Measurements from ENCODE around the gene DGKB.

The DGKB gene

DNA sequence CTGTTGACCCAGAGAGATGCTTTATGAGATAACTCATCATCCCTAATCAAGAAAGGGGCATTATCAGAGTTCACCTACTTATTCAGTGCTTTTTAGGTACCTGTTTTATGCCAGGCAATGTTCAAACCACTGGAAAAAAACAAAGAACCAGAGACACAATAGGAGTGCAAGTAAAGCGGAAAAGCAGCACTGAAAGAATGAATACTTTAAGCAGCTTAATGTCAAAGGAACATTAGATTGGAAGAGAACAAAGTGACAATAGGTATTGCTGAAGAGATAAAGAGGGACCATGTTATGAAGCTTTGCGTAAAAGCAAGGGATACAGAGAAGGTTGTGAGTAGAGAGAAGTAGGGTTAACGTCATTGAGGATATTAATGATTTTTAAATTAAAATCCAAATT lies 11.3 kb downstream of the DGKB start:
- DNase-seq = no peak
- no peaks in the 10 kb centered on the region for H3K9me3 Mint-ChIP-seq
- no peak overlapping the region for H3K27ac Mint-ChIP-seq
- no peak overlapping the region for H3K4me3 Mint-ChIP-seq
- H3K27me3 Mint-ChIP-seq = no peaks in the 10 kb centered on the region
- no peaks in the 10 kb centered on the region for H3K36me3 Mint-ChIP-seq (ENCODE audit: low read depth)
- no peaks in the 10 kb centered on the region for H3K4me1 Mint-ChIP-seq (ENCODE audit: low read depth)

DNA sequence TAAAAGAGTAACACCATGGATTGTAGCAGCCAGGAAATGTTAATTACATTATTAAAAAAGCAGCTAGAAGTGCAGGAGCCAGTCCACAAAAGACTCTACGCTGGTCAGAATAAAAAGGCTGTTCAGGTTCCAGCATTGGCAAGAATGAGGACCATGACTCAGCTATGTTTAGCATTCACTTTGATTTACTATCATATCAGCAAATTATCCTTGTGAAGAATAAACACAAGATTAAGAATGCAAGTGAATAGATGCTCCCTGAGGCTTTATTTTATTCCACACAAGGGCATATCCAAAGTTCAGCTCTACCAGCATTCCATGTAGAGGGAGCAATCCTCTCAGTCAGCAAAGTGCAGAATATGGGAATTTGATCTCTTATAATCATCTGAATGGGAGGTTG lies 13.6 kb downstream of the DGKB start:
- no peak overlapping the region for H3K27ac Mint-ChIP-seq
- H3K4me3 Mint-ChIP-seq = no peak overlapping the region
- no peaks in the 10 kb centered on the region for H3K36me3 Mint-ChIP-seq (ENCODE audit: low read depth)

DNA sequence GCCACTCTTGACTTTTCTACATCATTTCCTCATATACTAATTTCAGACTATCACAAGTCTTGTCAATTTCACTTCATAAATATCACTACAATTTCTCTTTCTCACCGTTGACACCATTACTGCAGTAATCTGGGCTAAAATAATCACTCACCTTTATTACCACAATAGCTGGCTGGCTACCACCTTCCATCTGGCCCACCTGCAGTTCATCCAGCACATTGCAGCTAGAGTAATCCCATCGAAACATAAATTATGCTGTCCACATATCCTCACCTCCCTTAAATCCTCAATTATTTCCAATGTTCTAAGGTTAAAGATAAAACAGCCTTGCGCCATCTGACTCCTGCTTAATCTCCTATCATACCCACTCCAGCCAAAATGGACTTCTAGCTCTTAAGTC lies 16.0 kb downstream of the DGKB start:
- Mint-ChIP-seq H3K27ac (no peak overlapping the region), H3K4me3 (no peak overlapping the region), H3K36me3 (ENCODE audit: low read depth) (no peaks in the 10 kb centered on the region), H3K9me3 (peaks cover 2% of the 10 kb centered on the region), H3K4me1 (ENCODE audit: low read depth) (no peaks in the 10 kb centered on the region), H3K27me3 (no peaks in the 10 kb centered on the region)
- DNase-seq = no peak

More for the DNA sequence above, 13.6 kb downstream of the DGKB start:
- H3K4me1 Mint-ChIP-seq (ENCODE audit: low read depth) = no peaks in the 10 kb centered on the region
- DNase-seq = no peak
- H3K9me3 Mint-ChIP-seq = peaks cover 2% of the 10 kb centered on the region
- no peaks in the 10 kb centered on the region for H3K27me3 Mint-ChIP-seq

DNA sequence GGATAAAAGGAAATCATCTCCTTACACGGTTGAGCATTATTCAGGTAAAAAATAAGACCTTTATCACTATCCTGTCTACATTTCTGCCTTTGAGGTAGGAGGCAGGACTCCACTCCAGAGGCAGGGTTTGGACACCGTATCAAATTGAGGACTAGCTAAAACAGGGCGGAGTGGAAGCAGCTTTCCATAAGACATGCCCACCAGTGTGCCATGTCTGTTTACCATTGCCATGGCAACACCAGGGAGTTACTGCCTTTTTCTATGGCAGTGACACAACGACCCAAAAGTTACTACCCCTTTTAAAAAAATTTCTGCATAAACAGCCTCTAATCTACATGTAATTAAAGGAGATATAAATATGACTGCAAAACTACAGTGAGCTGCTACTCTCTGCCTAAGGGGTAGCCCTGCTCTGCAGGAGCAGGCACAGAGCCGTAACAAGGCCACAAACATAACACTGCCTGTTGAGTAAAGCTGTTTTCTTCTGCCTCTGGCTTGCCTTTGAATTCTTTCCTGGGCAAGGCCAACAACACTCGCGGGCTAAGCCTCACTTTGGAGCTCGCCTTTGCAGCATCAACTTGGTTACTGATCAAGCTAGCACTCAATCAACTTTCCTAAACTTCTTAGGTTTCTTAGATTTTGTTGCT lies 26.5 kb downstream of the DGKB start:
- Mint-ChIP-seq H3K27me3 (no peaks in the 10 kb centered on the region), H3K27ac (no peak overlapping the region), H3K9me3 (peaks cover 2% of the 10 kb centered on the region), H3K4me1 (ENCODE audit: low read depth) (no peaks in the 10 kb centered on the region), H3K36me3 (ENCODE audit: low read depth) (no peaks in the 10 kb centered on the region), H3K4me3 (no peak overlapping the region)
- DNase-seq = no peak

DNA sequence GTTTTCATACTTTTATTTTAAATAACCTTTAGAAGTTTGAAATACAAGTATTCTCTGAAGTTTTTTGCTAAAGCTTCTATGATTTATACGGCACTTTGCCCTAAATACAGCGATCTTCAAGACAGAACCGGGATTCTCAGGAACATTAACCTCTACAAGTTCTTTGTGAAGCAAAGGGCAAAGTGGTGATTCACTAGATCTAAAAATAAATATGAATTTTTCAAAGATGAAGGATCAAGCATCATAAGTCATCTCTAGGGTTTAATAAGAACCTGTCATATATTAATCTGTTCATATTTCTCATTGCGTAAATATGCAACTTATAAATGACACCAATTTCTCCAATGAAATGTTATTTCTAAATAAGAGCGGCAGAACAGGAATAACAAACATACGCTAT lies 30.7 kb downstream of the DGKB start:
- Mint-ChIP-seq H3K9me3 (peaks cover 4% of the 10 kb centered on the region), H3K4me3 (no peak overlapping the region), H3K27ac (no peak overlapping the region), H3K36me3 (ENCODE audit: low read depth) (no peaks in the 10 kb centered on the region), H3K27me3 (no peaks in the 10 kb centered on the region), H3K4me1 (ENCODE audit: low read depth) (no peaks in the 10 kb centered on the region)
- no peak for DNase-seq

DNA sequence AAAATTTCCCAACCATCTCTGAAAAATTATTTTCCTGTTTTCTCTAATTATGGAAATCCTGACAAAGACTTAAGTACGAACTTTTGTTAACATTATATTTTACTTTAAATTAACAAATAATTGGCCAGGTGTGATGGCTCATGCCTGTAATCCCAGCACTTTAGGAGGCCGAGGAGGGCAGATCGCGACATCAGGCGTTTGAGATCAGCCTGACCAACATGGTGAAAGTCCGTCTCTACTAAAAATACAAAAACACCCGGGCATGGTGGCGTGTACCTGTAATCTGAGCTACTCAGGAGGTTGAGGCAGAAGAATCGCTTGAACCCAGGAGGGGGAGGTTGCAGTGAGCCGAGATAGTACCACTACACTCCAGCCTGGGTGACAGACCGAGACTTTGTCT lies 32.2 kb downstream of the DGKB start:
- Mint-ChIP-seq H3K4me1 (ENCODE audit: low read depth) (no peaks in the 10 kb centered on the region), H3K27ac (no peak overlapping the region), H3K27me3 (no peaks in the 10 kb centered on the region), H3K4me3 (no peak overlapping the region), H3K9me3 (peaks cover 4% of the 10 kb centered on the region), H3K36me3 (ENCODE audit: low read depth) (no peaks in the 10 kb centered on the region)
- DNase-seq = no peak

DNA sequence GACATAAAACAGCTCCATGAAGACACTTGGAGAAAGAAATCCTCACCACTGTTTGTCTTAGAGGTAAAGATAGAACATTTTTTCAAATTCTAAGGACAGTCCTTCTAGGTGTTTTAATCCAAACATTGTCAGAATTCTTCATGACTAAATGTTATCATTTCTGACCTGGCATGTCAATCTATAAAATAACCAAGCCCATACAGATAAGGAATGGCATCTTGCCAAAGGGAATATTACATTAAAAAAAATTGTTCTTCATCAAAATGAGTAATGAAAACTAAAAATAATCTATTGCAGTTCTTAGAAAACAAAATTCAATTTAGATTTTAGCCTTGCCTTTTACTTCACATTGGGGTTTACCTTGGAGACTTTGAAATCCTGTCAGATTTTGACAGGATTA lies 33.6 kb downstream of the DGKB start:
- Mint-ChIP-seq H3K27me3 (no peaks in the 10 kb centered on the region), H3K4me1 (ENCODE audit: low read depth) (no peaks in the 10 kb centered on the region), H3K36me3 (ENCODE audit: low read depth) (no peaks in the 10 kb centered on the region), H3K9me3 (peaks cover 4% of the 10 kb centered on the region), H3K27ac (no peak overlapping the region), H3K4me3 (no peak overlapping the region)
- no peak for DNase-seq

DNA sequence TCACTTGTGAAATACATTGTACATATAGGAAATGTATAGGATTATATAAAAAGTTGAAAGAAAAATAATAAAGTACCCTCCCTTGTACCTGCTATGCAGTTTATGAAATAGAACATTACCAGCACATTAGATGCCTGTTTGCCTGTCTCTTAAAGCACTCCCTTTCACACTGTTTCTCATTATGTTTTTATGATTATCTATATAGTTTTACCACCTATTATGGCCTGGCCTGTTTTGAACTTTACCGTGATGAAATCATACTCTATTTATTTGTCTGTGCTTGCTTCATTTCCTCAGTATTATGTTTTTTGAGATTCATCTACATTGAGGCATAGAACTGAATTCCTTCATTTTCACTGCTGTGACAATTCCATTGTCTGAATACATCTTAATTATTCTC lies 41.1 kb downstream of the DGKB start:
- no peaks in the 10 kb centered on the region for H3K4me1 Mint-ChIP-seq (ENCODE audit: low read depth)
- no peaks in the 10 kb centered on the region for H3K27me3 Mint-ChIP-seq
- no peaks in the 10 kb centered on the region for H3K9me3 Mint-ChIP-seq
- no peak overlapping the region for H3K27ac Mint-ChIP-seq
- no peaks in the 10 kb centered on the region for H3K36me3 Mint-ChIP-seq (ENCODE audit: low read depth)
- no peak for DNase-seq
- H3K4me3 Mint-ChIP-seq = no peak overlapping the region

DNA sequence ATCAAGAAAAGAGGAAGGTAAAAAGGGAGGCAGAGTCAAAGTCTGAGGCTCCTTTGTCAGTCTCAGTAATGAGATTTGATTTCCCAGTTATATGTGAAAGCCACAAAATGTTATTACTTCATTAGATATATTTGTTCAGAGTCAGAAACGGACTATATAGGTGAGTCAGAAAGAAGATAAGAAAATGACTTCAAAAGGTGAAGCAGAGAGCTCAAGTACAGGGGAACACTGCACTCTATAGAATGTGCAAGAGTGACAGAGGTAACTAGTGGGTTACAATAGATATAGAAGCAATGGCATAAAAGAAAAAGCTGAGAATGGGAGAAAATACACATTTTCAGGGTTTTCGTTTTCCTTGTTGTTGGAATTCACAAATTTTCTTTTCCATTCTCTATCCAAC lies 43.3 kb downstream of the DGKB start:
- no peaks in the 10 kb centered on the region for H3K27me3 Mint-ChIP-seq
- H3K27ac Mint-ChIP-seq = no peak overlapping the region
- H3K9me3 Mint-ChIP-seq = no peaks in the 10 kb centered on the region
- H3K36me3 Mint-ChIP-seq (ENCODE audit: low read depth) = no peaks in the 10 kb centered on the region
- H3K4me1 Mint-ChIP-seq (ENCODE audit: low read depth) = no peaks in the 10 kb centered on the region
- no peak overlapping the region for H3K4me3 Mint-ChIP-seq
- no peak for DNase-seq

DNA sequence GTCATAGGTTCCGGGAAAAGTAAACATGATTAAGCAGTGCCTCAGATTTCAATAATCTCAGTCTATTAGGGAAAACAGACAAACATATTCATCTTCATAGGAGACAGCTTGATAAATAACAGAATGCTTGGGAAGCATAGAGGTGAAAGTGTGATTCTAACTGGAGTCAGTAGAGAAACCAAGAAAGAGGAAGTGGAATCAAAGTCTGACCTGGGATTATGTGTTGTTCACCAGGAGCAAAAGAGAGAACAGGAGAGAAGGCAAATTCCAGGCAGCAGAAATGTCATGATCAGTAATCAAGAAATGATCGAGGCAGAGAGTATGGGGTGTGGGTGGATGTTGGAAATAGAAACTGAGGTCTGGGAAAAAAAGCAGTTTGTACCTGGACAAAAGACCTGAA lies 43.7 kb downstream of the DGKB start:
- DNase-seq = no peak
- H3K9me3 Mint-ChIP-seq = peaks cover under 1% of the 10 kb centered on the region
- H3K4me3 Mint-ChIP-seq = no peak overlapping the region
- no peak overlapping the region for H3K27ac Mint-ChIP-seq
- no peaks in the 10 kb centered on the region for H3K36me3 Mint-ChIP-seq (ENCODE audit: low read depth)
- H3K4me1 Mint-ChIP-seq (ENCODE audit: low read depth) = no peaks in the 10 kb centered on the region
- H3K27me3 Mint-ChIP-seq = no peaks in the 10 kb centered on the region

DNA sequence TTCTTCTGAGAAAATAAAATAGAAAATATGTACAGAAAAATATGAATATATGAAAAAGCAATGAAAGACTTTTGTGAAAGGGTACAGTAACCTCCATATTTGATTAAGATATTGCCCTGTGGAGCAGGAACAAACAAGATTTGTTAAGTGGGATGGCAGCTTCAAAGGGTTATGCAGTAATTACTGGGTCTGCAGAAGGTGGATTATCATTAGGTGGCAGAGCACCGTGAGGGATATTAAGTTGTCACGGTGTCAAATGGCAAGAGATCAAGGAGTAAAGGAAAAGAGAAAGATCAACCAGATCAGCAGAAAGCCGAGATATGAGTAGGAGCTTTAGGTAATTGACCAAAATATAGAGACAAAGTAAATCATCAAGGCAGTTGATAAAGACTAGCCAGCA lies 44.1 kb downstream of the DGKB start:
- DNase-seq = no peak
- H3K27me3 Mint-ChIP-seq = no peaks in the 10 kb centered on the region
- no peak overlapping the region for H3K4me3 Mint-ChIP-seq
- no peaks in the 10 kb centered on the region for H3K36me3 Mint-ChIP-seq (ENCODE audit: low read depth)
- peaks cover 2% of the 10 kb centered on the region for H3K9me3 Mint-ChIP-seq
- H3K4me1 Mint-ChIP-seq (ENCODE audit: low read depth) = no peaks in the 10 kb centered on the region
- no peak overlapping the region for H3K27ac Mint-ChIP-seq

DNA sequence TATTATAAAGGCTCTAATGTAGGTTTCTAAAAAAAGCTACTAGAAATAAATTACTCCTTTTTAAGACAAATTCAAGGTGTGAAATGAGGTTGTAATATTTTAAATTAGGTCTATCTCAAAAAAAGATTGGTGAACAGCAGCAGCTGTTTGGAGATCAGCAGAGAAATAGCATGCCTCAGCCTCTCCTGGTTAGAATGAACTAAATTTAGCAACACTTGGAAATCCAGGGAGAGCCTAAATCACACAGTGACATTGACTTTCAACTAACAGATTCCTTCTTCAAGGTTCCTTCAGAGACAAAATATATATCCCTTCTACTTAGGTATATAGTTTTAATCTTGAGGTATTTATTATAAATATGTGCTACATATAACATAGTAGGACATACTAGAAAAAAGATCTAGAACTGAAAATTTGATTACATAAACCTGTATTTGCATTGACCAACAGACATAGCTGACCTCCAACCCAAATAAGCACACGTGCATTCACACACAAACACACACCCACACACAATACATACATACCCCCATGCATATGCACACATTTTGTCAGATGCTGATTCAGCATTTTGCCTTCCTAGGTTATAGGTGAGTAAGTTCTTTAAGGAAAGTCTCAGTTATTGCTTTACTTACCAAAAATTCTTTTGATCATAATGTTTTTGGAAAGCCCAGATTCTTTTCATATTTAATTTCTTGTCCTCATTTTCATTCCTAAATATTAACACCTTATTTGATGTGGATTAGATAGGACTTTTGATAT lies 47.3 kb downstream of the DGKB start:
- DNase-seq = no peak
- peaks cover 2% of the 10 kb centered on the region for H3K9me3 Mint-ChIP-seq
- H3K27me3 Mint-ChIP-seq = no peaks in the 10 kb centered on the region
- no peak overlapping the region for H3K4me3 Mint-ChIP-seq
- no peak overlapping the region for H3K27ac Mint-ChIP-seq
- no peaks in the 10 kb centered on the region for H3K4me1 Mint-ChIP-seq (ENCODE audit: low read depth)
- no peaks in the 10 kb centered on the region for H3K36me3 Mint-ChIP-seq (ENCODE audit: low read depth)

DNA sequence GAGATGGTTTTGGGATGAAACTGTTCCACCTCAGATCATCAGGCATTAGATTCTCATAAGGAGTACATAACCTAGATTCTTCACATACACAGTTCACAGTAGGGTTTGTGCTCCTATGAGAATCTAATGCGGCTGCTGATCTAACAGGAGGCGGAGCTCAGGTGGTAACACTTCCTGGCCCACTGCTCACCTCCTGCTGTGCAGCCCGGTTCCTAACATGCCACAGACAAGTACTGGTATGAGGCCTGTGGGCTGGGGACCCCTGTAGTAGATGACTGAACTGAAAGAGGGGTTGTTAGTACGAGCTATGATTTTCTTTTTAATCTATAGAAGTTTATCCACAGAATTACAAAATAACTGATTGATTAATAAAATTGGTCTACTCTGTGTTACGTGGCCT lies 48.1 kb downstream of the DGKB start:
- Mint-ChIP-seq H3K4me3 (no peak overlapping the region), H3K9me3 (peaks cover 2% of the 10 kb centered on the region), H3K27me3 (no peaks in the 10 kb centered on the region), H3K36me3 (ENCODE audit: low read depth) (no peaks in the 10 kb centered on the region), H3K27ac (no peak overlapping the region), H3K4me1 (ENCODE audit: low read depth) (no peaks in the 10 kb centered on the region)
- DNase-seq = no peak

DNA sequence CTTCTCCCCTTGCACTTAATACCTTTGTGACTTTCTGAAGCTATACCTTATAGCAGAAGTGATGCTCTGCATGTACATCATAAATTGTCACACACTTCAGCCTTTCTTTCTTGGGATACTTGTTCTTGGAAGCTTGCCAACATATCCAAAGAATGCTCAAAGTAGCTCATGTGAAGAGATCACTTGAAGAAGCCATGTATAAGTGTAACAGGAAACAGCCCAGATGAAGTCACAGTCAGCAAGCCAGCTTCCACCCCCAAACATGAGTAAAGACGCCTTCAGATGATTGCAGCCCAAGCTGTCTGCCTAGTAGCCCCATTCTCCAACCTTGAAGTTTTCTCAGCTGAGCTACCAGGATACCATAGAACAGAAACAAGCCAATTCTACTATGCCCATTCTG lies 50.9 kb downstream of the DGKB start:
- no peak overlapping the region for H3K4me3 Mint-ChIP-seq
- no peaks in the 10 kb centered on the region for H3K27me3 Mint-ChIP-seq
- DNase-seq = no peak
- H3K4me1 Mint-ChIP-seq (ENCODE audit: low read depth) = no peaks in the 10 kb centered on the region
- no peak overlapping the region for H3K27ac Mint-ChIP-seq
- peaks cover 2% of the 10 kb centered on the region for H3K9me3 Mint-ChIP-seq
- H3K36me3 Mint-ChIP-seq (ENCODE audit: low read depth) = no peaks in the 10 kb centered on the region

DNA sequence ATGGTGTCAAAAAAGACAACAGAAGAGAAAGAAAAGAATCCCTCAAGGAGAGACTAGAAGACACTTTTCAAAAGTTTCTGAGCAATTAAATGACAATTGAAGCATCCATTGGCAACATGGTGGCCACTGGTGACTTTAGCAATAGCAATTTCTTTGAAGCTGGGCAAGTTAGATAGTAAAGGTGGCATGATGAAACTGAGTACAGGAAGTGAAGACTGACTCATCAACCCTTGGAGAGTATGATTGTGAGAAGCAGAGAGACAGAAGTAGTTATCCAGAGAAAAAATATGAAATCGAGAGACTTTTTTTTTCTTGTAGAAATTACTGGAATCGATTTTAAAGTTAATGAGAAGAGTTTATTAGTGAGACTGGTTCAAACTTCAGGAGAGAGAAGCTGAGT lies 52.5 kb downstream of the DGKB start:
- H3K9me3 Mint-ChIP-seq = peaks cover 2% of the 10 kb centered on the region
- no peaks in the 10 kb centered on the region for H3K27me3 Mint-ChIP-seq
- H3K4me3 Mint-ChIP-seq = no peak overlapping the region
- H3K36me3 Mint-ChIP-seq (ENCODE audit: low read depth) = no peaks in the 10 kb centered on the region
- DNase-seq = no peak
- no peak overlapping the region for H3K27ac Mint-ChIP-seq
- H3K4me1 Mint-ChIP-seq (ENCODE audit: low read depth) = no peaks in the 10 kb centered on the region
